ENCODE data around the gene MAP7.

MAP7 gene

GRCh38 chr6:136360783-136361182 is 189.4 kb downstream of the MAP7 start:
- Histone ChIP-seq H3K9ac (ENCODE audit: low read depth in 1 of 2, low read length in 2 of 2) (no peak overlapping the region), H3K9me3 (ENCODE audit: control insufficient read depth in 1 of 2, low read length in 2 of 2) (no peaks in the 10 kb centered on the region), H3K27ac (ENCODE audit: low read depth, low read length) (no peak overlapping the region), H3K27me3 (ENCODE audit: control insufficient read depth in 1 of 2, insufficient read depth in 2 of 2, low read length in 2 of 2) (no peaks in the 10 kb centered on the region), H3K36me3 (ENCODE audit: control insufficient read depth in 1 of 2, insufficient read depth in 2 of 2, low read length in 2 of 2) (peaks cover 13 to 51% of the 10 kb centered on the region in 2 donors), H3K4me3 (ENCODE audit: low read depth in 1 of 2, low read length in 2 of 2) (no peak overlapping the region), H3K4me1 (ENCODE audit: control insufficient read depth in 1 of 2, insufficient read depth in 2 of 2, low read length in 2 of 2) (no peaks in the 10 kb centered on the region)

GRCh38 chr6:136359851-136360250 is 190.4 kb downstream of the MAP7 start:
- Histone ChIP-seq H3K9ac (ENCODE audit: low read depth in 1 of 2, low read length in 2 of 2) (no peak overlapping the region), H3K27ac (ENCODE audit: low read depth, low read length) (no peak overlapping the region), H3K4me1 (ENCODE audit: control insufficient read depth in 1 of 2, insufficient read depth in 2 of 2, low read length in 2 of 2) (no peaks in the 10 kb centered on the region), H3K27me3 (ENCODE audit: control insufficient read depth in 1 of 2, insufficient read depth in 2 of 2, low read length in 2 of 2) (no peaks in the 10 kb centered on the region), H3K4me3 (ENCODE audit: low read depth in 1 of 2, low read length in 2 of 2) (no peak overlapping the region), H3K9me3 (ENCODE audit: control insufficient read depth in 1 of 2, low read length in 2 of 2) (no peaks in the 10 kb centered on the region), H3K36me3 (ENCODE audit: control insufficient read depth in 1 of 2, insufficient read depth in 2 of 2, low read length in 2 of 2) (peaks cover 10 to 44% of the 10 kb centered on the region in 2 donors)

- Histone ChIP-seq H3K27ac (ENCODE audit: low read depth, low read length) (no peak overlapping the region), H3K4me3 (ENCODE audit: low read depth in 1 of 2, low read length in 2 of 2) (no peak overlapping the region), H3K4me1 (ENCODE audit: control insufficient read depth in 1 of 2, insufficient read depth in 2 of 2, low read length in 2 of 2) (no peaks in the 10 kb centered on the region), H3K27me3 (ENCODE audit: control insufficient read depth in 1 of 2, insufficient read depth in 2 of 2, low read length in 2 of 2) (no peaks in the 10 kb centered on the region), H3K36me3 (ENCODE audit: control insufficient read depth in 1 of 2, insufficient read depth in 2 of 2, low read length in 2 of 2) (peaks cover 0 to 20% of the 10 kb centered on the region in 2 donors), H3K9ac (ENCODE audit: low read depth in 1 of 2, low read length in 2 of 2) (no peak overlapping the region), H3K9me3 (ENCODE audit: control insufficient read depth in 1 of 2, low read length in 2 of 2) (no peaks in the 10 kb centered on the region)
Observed at GRCh38 chr6:136351518-136352110, 198.6 kb downstream of the MAP7 start.

- Histone ChIP-seq H3K9ac (ENCODE audit: low read depth in 1 of 2, low read length in 2 of 2) (no peak overlapping the region), H3K4me1 (ENCODE audit: control insufficient read depth in 1 of 2, insufficient read depth in 2 of 2, low read length in 2 of 2) (no peaks in the 10 kb centered on the region), H3K36me3 (ENCODE audit: control insufficient read depth in 1 of 2, insufficient read depth in 2 of 2, low read length in 2 of 2) (peaks cover 0 to 13% of the 10 kb centered on the region in 2 donors), H3K27me3 (ENCODE audit: control insufficient read depth in 1 of 2, insufficient read depth in 2 of 2, low read length in 2 of 2) (no peaks in the 10 kb centered on the region), H3K4me3 (ENCODE audit: low read depth in 1 of 2, low read length in 2 of 2) (no peak overlapping the region), H3K9me3 (ENCODE audit: control insufficient read depth in 1 of 2, low read length in 2 of 2) (no peaks in the 10 kb centered on the region), H3K27ac (ENCODE audit: low read depth, low read length) (no peak overlapping the region)
Observed at GRCh38 chr6:136350914-136351313, 199.3 kb downstream of the MAP7 start.

GRCh38 chr6:136347847-136348246 is 202.4 kb downstream of the MAP7 start:
- H3K27me3 ChIP-seq (ENCODE audit: control insufficient read depth in 1 of 2, insufficient read depth in 2 of 2, low read length in 2 of 2): no peaks in the 10 kb centered on the region
- H3K36me3 ChIP-seq (ENCODE audit: control insufficient read depth in 1 of 2, insufficient read depth in 2 of 2, low read length in 2 of 2): peaks cover 5 to 26% of the 10 kb centered on the region in 2 donors
- no peak overlapping the region for H3K4me3 ChIP-seq (ENCODE audit: low read depth in 1 of 2, low read length in 2 of 2)

GRCh38 chr6:136345145-136345544 is 205.1 kb downstream of the MAP7 start:
- H3K9me3 ChIP-seq (ENCODE audit: control insufficient read depth in 1 of 2, low read length in 2 of 2): no peaks in the 10 kb centered on the region
- no peak overlapping the region for H3K4me3 ChIP-seq (ENCODE audit: low read depth in 1 of 2, low read length in 2 of 2)
- H3K27ac ChIP-seq (ENCODE audit: low read depth, low read length): no peak overlapping the region
- H3K4me1 ChIP-seq (ENCODE audit: control insufficient read depth in 1 of 2, insufficient read depth in 2 of 2, low read length in 2 of 2): no peaks in the 10 kb centered on the region
- peaks cover 5 to 26% of the 10 kb centered on the region in 2 donors for H3K36me3 ChIP-seq (ENCODE audit: control insufficient read depth in 1 of 2, insufficient read depth in 2 of 2, low read length in 2 of 2)
- H3K9ac ChIP-seq (ENCODE audit: low read depth in 1 of 2, low read length in 2 of 2): no peak overlapping the region
- no peaks in the 10 kb centered on the region for H3K27me3 ChIP-seq (ENCODE audit: control insufficient read depth in 1 of 2, insufficient read depth in 2 of 2, low read length in 2 of 2)

More at GRCh38 chr6:136347847-136348246, 202.4 kb downstream of the MAP7 start:
- no peaks in the 10 kb centered on the region for H3K4me1 ChIP-seq (ENCODE audit: control insufficient read depth in 1 of 2, insufficient read depth in 2 of 2, low read length in 2 of 2)
- no peaks in the 10 kb centered on the region for H3K9me3 ChIP-seq (ENCODE audit: control insufficient read depth in 1 of 2, low read length in 2 of 2)
- H3K27ac ChIP-seq (ENCODE audit: low read depth, low read length): no peak overlapping the region
- no peak overlapping the region for H3K9ac ChIP-seq (ENCODE audit: low read depth in 1 of 2, low read length in 2 of 2)

- no peak overlapping the region for H3K9ac ChIP-seq (ENCODE audit: low read depth in 1 of 2, low read length in 2 of 2)
- peaks cover 5 to 19% of the 10 kb centered on the region in 2 donors for H3K36me3 ChIP-seq (ENCODE audit: control insufficient read depth in 1 of 2, insufficient read depth in 2 of 2, low read length in 2 of 2)
- no peaks in the 10 kb centered on the region for H3K9me3 ChIP-seq (ENCODE audit: control insufficient read depth in 1 of 2, low read length in 2 of 2)
- H3K27ac ChIP-seq (ENCODE audit: low read depth, low read length): no peak overlapping the region
- H3K4me3 ChIP-seq (ENCODE audit: low read depth in 1 of 2, low read length in 2 of 2): no peak overlapping the region
- no peaks in the 10 kb centered on the region for H3K4me1 ChIP-seq (ENCODE audit: control insufficient read depth in 1 of 2, insufficient read depth in 2 of 2, low read length in 2 of 2)
- no peaks in the 10 kb centered on the region for H3K27me3 ChIP-seq (ENCODE audit: control insufficient read depth in 1 of 2, insufficient read depth in 2 of 2, low read length in 2 of 2)
Observed at GRCh38 chr6:136344420-136344819, 205.8 kb downstream of the MAP7 start.

GRCh38 chr6:136343700-136344099 is 206.5 kb downstream of the MAP7 start:
- H3K36me3 ChIP-seq (ENCODE audit: control insufficient read depth in 1 of 2, insufficient read depth in 2 of 2, low read length in 2 of 2): peaks cover 5 to 18% of the 10 kb centered on the region in 2 donors
- H3K9ac ChIP-seq (ENCODE audit: low read depth in 1 of 2, low read length in 2 of 2): no peak overlapping the region
- H3K27me3 ChIP-seq (ENCODE audit: control insufficient read depth in 1 of 2, insufficient read depth in 2 of 2, low read length in 2 of 2): no peaks in the 10 kb centered on the region
- H3K4me1 ChIP-seq (ENCODE audit: control insufficient read depth in 1 of 2, insufficient read depth in 2 of 2, low read length in 2 of 2): no peaks in the 10 kb centered on the region
- no peaks in the 10 kb centered on the region for H3K9me3 ChIP-seq (ENCODE audit: control insufficient read depth in 1 of 2, low read length in 2 of 2)
- no peak overlapping the region for H3K4me3 ChIP-seq (ENCODE audit: low read depth in 1 of 2, low read length in 2 of 2)
- H3K27ac ChIP-seq (ENCODE audit: low read depth, low read length): no peak overlapping the region

- no peak overlapping the region for H3K4me3 ChIP-seq (ENCODE audit: low read depth in 1 of 2, low read length in 2 of 2)
- no peak overlapping the region for H3K27ac ChIP-seq (ENCODE audit: low read depth, low read length)
- H3K9me3 ChIP-seq (ENCODE audit: control insufficient read depth in 1 of 2, low read length in 2 of 2): no peaks in the 10 kb centered on the region
- H3K4me1 ChIP-seq (ENCODE audit: control insufficient read depth in 1 of 2, insufficient read depth in 2 of 2, low read length in 2 of 2): no peaks in the 10 kb centered on the region
- H3K9ac ChIP-seq (ENCODE audit: low read depth in 1 of 2, low read length in 2 of 2): no peak overlapping the region
- peaks cover 5 to 18% of the 10 kb centered on the region in 2 donors for H3K36me3 ChIP-seq (ENCODE audit: control insufficient read depth in 1 of 2, insufficient read depth in 2 of 2, low read length in 2 of 2)
- no peaks in the 10 kb centered on the region for H3K27me3 ChIP-seq (ENCODE audit: control insufficient read depth in 1 of 2, insufficient read depth in 2 of 2, low read length in 2 of 2)
Observed at GRCh38 chr6:136343275-136343674, 206.9 kb downstream of the MAP7 start.

- Histone ChIP-seq H3K9me3 (ENCODE audit: control insufficient read depth in 1 of 2, low read length in 2 of 2) (no peaks in the 10 kb centered on the region), H3K4me1 (ENCODE audit: control insufficient read depth in 1 of 2, insufficient read depth in 2 of 2, low read length in 2 of 2) (no peaks in the 10 kb centered on the region), H3K36me3 (ENCODE audit: control insufficient read depth in 1 of 2, insufficient read depth in 2 of 2, low read length in 2 of 2) (peaks cover 5 to 18% of the 10 kb centered on the region in 2 donors), H3K9ac (ENCODE audit: low read depth in 1 of 2, low read length in 2 of 2) (no peak overlapping the region), H3K4me3 (ENCODE audit: low read depth in 1 of 2, low read length in 2 of 2) (no peak overlapping the region), H3K27me3 (ENCODE audit: control insufficient read depth in 1 of 2, insufficient read depth in 2 of 2, low read length in 2 of 2) (no peaks in the 10 kb centered on the region), H3K27ac (ENCODE audit: low read depth, low read length) (no peak overlapping the region)
Observed at GRCh38 chr6:136341967-136342366, 208.3 kb downstream of the MAP7 start.

All from duodenal mucosa (tissue), 2 donors.